Left ventricle myocardium inferior (tissue), 1 donor: ENCODE measurements around the gene PRKAG1. TPM values are rescaled to one million over a fixed set of nuclear protein-coding genes. Genes with fewer than 3 reads are reported as not detected.

Experiments used
- DNase-seq: peaks from one replicate; pipeline ENCODE4 v3.0.0-alpha.2; 2020
- H3K27ac ChIP-seq: fragments of 200-600 bp; replicated peaks from 2 replicates; pipeline ENCODE4 v1.8.0; 2021
- H3K27me3 ChIP-seq: fragments of 200-600 bp; 2 replicates; pipeline ENCODE4 v1.8.0; 2021; ENCODE audit warnings: low read depth
- H3K36me3 ChIP-seq: fragments of 200-600 bp; 2 replicates; pipeline ENCODE4 v1.8.0; 2021
- H3K4me1 ChIP-seq: fragments of 200-600 bp; 2 replicates; pipeline ENCODE4 v1.8.0; 2021
- H3K4me3 ChIP-seq: fragments of 200-600 bp; 2 replicates; pipeline ENCODE4 v1.8.0; 2021; ENCODE audit warnings: mild to moderate bottlenecking, moderate library complexity
- H3K9me3 ChIP-seq: fragments of 200-600 bp; replicated peaks from 2 replicates; pipeline ENCODE4 v1.8.0; 2021
- intact Hi-C: fragments of 100-400 bp; cut with micrococcal nuclease; formaldehyde crosslinking; loops from one replicate; pipeline ENCODE4 v1.11.0; 2022
- total RNA-seq: library from RNA; stranded (reverse); fragmentation: NEBNext Ultra II Directional; extraction: Animal tissue kit (Norgen Biotek cat#: 25700); gene quantifications from one replicate; pipeline ENCODE4 v1.2.1, GENCODE V29; 2021
- TF ChIP-seq, protein P1 (sequence below): fragments of 200-600 bp; IDR thresholded peaks from 2 replicates; pipeline ENCODE4 v1.8.0; 2021; ENCODE audit warnings: antibody characterized with exemption, mild to moderate bottlenecking, borderline replicate concordance
- donor health status: DM: no; HTN: yes; CAD: no; lungs with severe emphysema.

The PRKAG1 gene
- total RNA-seq, 1 donor from 2014 or later: 104 TPM

DNA sequence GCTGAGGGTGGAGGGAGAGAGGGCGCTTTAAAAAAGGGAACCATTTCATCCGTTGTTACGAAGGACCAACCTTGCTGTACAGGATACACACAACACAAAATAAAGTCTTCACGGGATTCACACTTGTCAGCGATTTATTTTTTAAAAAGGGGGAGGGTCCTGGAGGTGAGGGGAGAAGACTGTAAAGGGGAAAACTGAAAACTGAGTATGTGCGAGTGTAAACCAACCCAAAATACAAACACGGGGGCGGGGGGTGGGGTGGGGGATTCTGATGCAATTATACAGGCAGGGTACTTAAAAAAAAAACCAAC is 499 bp upstream of the PRKAG1 start:
- H3K36me3 ChIP-seq: peaks cover 36% of the 10 kb centered on the region
- peak overlapping the region; percentile 93 for H3K4me3 ChIP-seq
- intact Hi-C loops: no loop called here
- DNase-seq: no peak
- TF ChIP-seq, protein P1, sequence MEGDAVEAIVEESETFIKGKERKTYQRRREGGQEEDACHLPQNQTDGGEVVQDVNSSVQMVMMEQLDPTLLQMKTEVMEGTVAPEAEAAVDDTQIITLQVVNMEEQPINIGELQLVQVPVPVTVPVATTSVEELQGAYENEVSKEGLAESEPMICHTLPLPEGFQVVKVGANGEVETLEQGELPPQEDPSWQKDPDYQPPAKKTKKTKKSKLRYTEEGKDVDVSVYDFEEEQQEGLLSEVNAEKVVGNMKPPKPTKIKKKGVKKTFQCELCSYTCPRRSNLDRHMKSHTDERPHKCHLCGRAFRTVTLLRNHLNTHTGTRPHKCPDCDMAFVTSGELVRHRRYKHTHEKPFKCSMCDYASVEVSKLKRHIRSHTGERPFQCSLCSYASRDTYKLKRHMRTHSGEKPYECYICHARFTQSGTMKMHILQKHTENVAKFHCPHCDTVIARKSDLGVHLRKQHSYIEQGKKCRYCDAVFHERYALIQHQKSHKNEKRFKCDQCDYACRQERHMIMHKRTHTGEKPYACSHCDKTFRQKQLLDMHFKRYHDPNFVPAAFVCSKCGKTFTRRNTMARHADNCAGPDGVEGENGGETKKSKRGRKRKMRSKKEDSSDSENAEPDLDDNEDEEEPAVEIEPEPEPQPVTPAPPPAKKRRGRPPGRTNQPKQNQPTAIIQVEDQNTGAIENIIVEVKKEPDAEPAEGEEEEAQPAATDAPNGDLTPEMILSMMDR: no peak
- peak overlapping the region; percentile 97 for H3K27ac ChIP-seq
- H3K27me3 ChIP-seq: no peaks in the 10 kb centered on the region
- H3K4me1 ChIP-seq: peaks cover 52% of the 10 kb centered on the region
- H3K9me3 ChIP-seq: no peaks in the 10 kb centered on the region

DNA sequence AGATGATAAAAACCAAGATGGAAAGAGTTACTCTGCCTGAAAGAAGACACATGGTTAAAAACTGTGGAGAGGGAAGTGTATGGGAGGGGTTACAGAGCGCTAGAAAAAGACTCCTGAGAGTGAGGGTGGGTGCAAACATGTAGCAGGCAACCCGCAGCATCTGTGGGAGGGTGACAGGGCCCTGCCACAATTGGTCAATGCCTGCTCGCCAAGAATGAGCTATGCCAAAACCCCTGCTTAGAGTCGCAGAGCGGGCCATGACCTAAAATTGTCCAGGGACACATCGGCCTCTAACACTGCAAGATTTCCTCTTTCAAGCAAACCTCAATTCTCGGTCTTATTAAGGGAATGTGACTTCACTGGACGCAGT is 700 bp downstream of the PRKAG1 start:
- no peaks in the 10 kb centered on the region for H3K27me3 ChIP-seq
- H3K4me1 ChIP-seq: peaks cover 63% of the 10 kb centered on the region
- H3K9me3 ChIP-seq: no peaks in the 10 kb centered on the region
- TF ChIP-seq, protein P1: no peak
- intact Hi-C loops: no loop called here
- H3K27ac ChIP-seq: peak overlapping the region; percentile 97
- no peak for DNase-seq
- H3K36me3 ChIP-seq: peaks cover 26% of the 10 kb centered on the region
- peak overlapping the region; percentile 93 for H3K4me3 ChIP-seq

DNA sequence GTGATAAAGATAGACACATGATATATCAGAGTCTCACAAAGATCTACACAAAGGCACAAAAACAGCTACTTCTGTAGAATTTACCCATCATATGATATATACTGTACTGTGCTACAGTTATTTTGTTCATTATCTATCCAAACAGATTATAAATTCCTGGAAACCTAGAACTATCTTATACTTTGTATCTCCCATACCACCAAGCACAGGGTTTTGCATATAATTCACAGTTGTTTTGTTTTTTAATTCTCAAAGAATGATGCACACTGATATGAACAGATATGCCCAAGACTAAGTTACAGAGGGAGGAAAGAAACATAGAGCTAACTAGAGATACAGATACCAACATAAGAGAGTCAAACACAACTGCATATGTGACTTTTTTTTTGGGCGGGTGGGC is 3.4 kb downstream of the PRKAG1 start:
- peaks cover 64% of the 10 kb centered on the region for H3K4me1 ChIP-seq
- no peak overlapping the region for H3K27ac ChIP-seq
- TF ChIP-seq, protein P1: no peak
- H3K9me3 ChIP-seq: no peaks in the 10 kb centered on the region
- DNase-seq: no peak
- H3K27me3 ChIP-seq: no peaks in the 10 kb centered on the region
- peaks cover 29% of the 10 kb centered on the region for H3K36me3 ChIP-seq
- intact Hi-C loops: no loop called here
- no peak overlapping the region for H3K4me3 ChIP-seq

DNA sequence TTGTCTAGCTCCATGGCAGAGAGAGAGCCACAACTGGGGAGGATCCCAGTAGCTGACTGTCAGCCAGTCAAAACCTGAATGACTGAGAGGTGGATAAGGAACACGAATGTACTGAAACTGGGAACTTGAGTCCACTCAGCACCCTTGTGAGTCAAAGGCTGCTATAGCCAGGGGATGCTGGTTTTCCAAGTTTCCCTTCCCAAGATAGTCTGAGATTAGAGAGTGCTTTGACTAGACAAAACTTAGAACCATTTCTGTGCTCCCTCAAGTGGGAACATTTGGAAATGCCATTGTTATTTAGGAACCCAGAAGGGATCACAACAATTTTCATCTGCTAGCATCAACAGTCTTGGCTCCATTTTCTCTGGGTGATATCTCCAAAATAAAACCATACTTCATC is 4.0 kb downstream of the PRKAG1 start:
- H3K36me3 ChIP-seq: peaks cover 35% of the 10 kb centered on the region
- intact Hi-C loops: no loop called here
- no peak for DNase-seq
- TF ChIP-seq, protein P1: no peak
- H3K27me3 ChIP-seq: no peaks in the 10 kb centered on the region
- no peak overlapping the region for H3K4me3 ChIP-seq
- H3K4me1 ChIP-seq: peaks cover 63% of the 10 kb centered on the region
- H3K9me3 ChIP-seq: no peaks in the 10 kb centered on the region
- H3K27ac ChIP-seq: peak overlapping the region; percentile 0

DNA sequence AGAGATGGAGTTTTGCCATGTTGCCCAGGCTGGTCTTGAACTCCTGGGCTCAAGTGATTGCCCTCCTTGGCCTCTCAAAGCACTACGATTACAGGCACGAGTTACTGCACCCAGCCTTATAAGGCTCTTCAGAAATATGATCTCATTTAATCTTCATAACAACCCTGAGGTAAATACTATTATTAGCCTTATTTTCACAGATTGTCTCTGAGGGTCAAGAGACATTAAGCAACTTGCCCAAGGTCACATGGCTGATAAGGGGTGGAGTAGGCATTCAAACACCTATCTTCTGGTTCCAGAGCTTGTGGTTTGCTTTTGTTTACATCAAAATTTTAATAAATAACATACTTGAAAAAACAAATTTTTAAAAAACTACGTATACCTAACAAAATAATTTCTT is 5.1 kb downstream of the PRKAG1 start:
- TF ChIP-seq, protein P1: no peak
- Histone ChIP-seq H3K9me3 (no peaks in the 10 kb centered on the region), H3K4me1 (peaks cover 55% of the 10 kb centered on the region), H3K27ac (peak overlapping the region; percentile 10), H3K36me3 (peaks cover 45% of the 10 kb centered on the region), H3K4me3 (no peak overlapping the region), H3K27me3 (no peaks in the 10 kb centered on the region)
- intact Hi-C loops: no loop called here
- no peak for DNase-seq

DNA sequence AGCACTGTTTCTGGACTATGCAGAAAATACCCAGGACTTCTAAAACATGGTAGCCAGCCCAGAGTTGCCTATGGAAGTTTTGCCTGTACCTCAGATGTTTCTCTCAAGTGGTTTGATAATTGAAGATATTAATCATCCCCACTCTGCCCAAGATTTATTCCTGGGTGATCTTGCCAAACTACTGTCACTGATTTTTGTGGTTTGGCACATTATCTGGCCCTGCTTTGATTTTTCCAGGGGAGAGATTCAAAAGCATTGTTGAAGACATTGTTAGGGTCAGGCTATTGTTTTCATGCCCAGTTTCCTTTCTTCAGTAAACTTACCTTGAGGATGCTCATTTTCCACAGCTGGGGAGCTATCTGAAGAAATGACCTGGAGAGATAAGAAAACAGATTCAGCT is 5.8 kb downstream of the PRKAG1 start:
- H3K4me1 ChIP-seq: peaks cover 48% of the 10 kb centered on the region
- TF ChIP-seq, protein P1: no peak
- H3K36me3 ChIP-seq: peaks cover 52% of the 10 kb centered on the region
- no peaks in the 10 kb centered on the region for H3K27me3 ChIP-seq
- no peak for DNase-seq
- no peak overlapping the region for H3K27ac ChIP-seq
- H3K4me3 ChIP-seq: no peak overlapping the region
- intact Hi-C loops: no loop called here
- H3K9me3 ChIP-seq: no peaks in the 10 kb centered on the region
